A673 (cell line): ENCODE results near the gene BNC1. TPM values are rescaled to one million over a fixed set of nuclear protein-coding genes. Genes with fewer than 3 reads are reported as not detected.

Experiments
- BruUV-seq: library from RNA; stranded (reverse); fragments of 400-500 nt; replicated peaks from 2 replicates; lab custom pipeline; 2021; lab: Mats Ljungman, UMichigan
- CTCF ChIA-PET: fragments of 300-600 bp; sonication (Branson Sonifier 250); formaldehyde crosslinking; loops from one replicate; lab custom pipeline; 2022; ENCODE audit warnings: antibody characterized with exemption; lab: Charles Lee
- POLR2A ChIA-PET: fragments of 300-600 bp; sonication (Branson Sonifier 250); formaldehyde crosslinking; loops from one replicate; lab custom pipeline; 2022; ENCODE audit warnings: antibody characterized with exemption; ENCODE audit not compliant: low non-redundant PET; lab: Charles Lee
- DNase-seq: peaks from one replicate; pipeline ENCODE4 v3.0.0-alpha.2; 2015; ENCODE audit warnings: low spot score
- H3K27ac ChIP-seq: fragments of 200-600 bp; sonication (generic); 2 replicates; pipeline ENCODE4 v1.5.1; 2016; ENCODE audit warnings: mixed run types, low read depth, mild to moderate bottlenecking, mixed read lengths, antibody characterized with exemption, low read length; ENCODE audit not compliant: poor library complexity, severe bottlenecking
- H3K27me3 ChIP-seq: fragments of 200-600 bp; sonication (generic); replicated peaks from 2 replicates; pipeline ENCODE4 v1.6.1; 2017; ENCODE audit warnings: mixed run types, low read depth, mild to moderate bottlenecking, mixed read lengths, antibody characterized with exemption, low read length; ENCODE audit not compliant: insufficient read depth, poor library complexity
- H3K36me3 ChIP-seq: fragments of 200-600 bp; sonication (generic); 2 replicates; pipeline ENCODE4 v1.6.1; 2016; ENCODE audit warnings: mixed run types, mild to moderate bottlenecking, mixed read lengths, antibody characterized with exemption, low read length; ENCODE audit not compliant: insufficient read depth, poor library complexity, severe bottlenecking
- H3K4me1 ChIP-seq: fragments of 200-600 bp; sonication (generic); 2 replicates; pipeline ENCODE4 v1.6.1; 2017; ENCODE audit warnings: mixed run types, mild to moderate bottlenecking, mixed read lengths, antibody characterized with exemption, low read length; ENCODE audit not compliant: insufficient read depth, poor library complexity, severe bottlenecking
- H3K4me3 ChIP-seq: fragments of 200-600 bp; sonication (generic); 2 replicates; pipeline ENCODE4 v1.5.1; 2016; ENCODE audit warnings: low read depth, mixed run types, mild to moderate bottlenecking, mixed read lengths, low read length; ENCODE audit not compliant: poor library complexity, severe bottlenecking
- H3K9me3 ChIP-seq: fragments of 200-600 bp; sonication (generic); 2 replicates; pipeline ENCODE4 v1.6.1; 2016; ENCODE audit warnings: mixed run types, low read depth, mild to moderate bottlenecking, mixed read lengths, antibody characterized with exemption, low read length; ENCODE audit not compliant: poor library complexity, severe bottlenecking
- EZH2 ChIP-seq: fragments of 200-600 bp; sonication (generic); IDR thresholded peaks from 2 replicates; pipeline ENCODE4 v1.6.1; 2017; ENCODE audit warnings: borderline replicate concordance, low read depth, mild to moderate bottlenecking, mixed read lengths, antibody characterized with exemption, low read length; ENCODE audit not compliant: poor library complexity, severe bottlenecking
- intact Hi-C: fragments of 100-400 bp; cut with micrococcal nuclease; formaldehyde crosslinking; loops from one replicate; pipeline ENCODE4 v1.10.0; 2022; ENCODE audit not compliant: unreplicated experiment
- total RNA-seq: library from RNA; stranded (reverse); gene quantifications from 2 replicates; pipeline ENCODE4 v1.2.3, GENCODE V29; 2021
- TF ChIP-seq, protein P1 (sequence below): fragments of 300-800, 200-600 bp; sonication (generic); conservative IDR thresholded peaks from 2 replicates; pipeline ENCODE4 v1.5.1; 2017; ENCODE audit warnings: low read depth, mild to moderate bottlenecking, antibody characterized with exemption, low read length, moderate library complexity, mixed read lengths

BNC1 gene
- total RNA-seq, 1 experiment from 2014 or later = 0.37 TPM

DNA sequence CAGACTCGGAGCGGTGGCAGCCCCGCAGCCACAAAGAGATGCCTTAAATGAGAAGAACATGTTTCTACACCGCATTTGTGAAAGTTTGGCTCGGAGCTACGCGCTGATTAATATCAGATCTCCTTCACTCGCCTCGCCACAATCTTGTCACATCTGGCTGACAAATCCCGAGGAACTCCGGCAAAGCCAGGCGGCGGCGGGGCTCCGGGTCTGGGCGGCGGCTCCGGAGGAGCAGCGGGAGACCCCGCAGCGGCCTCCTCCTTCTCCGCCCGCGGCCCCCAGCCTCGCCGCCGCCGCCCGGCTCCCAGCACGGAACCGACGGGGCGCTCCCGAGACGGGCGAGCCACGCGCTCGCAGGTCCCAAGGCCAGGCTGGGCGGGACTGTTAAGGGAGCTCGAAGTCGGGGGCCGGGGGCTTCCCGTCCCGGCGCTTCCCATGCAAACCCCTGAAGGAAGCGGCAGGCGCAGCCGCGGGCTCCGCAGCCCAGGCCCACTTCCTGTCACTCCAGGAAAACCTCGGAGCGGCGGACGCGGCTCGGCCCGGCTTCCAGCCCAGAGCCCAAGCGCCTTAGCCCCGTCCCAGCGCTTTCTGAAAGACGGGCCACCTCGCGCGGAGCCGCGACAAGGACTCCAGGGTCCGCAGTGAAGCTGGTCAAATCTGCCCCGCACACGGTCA lies 1.2 kb downstream of the BNC1 start:
- ChIA-PET CTCF (no interaction called here), POLR2A (interaction anchor here (0.5 kb wide), 1 partner anchor 150 kb away, joined by 3 read pairs; no protein-coding TSS in a partner anchor)
- Histone ChIP-seq H3K4me3 (peak overlapping the region; percentile 33), H3K36me3 (no peaks in the 10 kb centered on the region), H3K27ac (no peak overlapping the region), H3K9me3 (no peaks in the 10 kb centered on the region), H3K4me1 (no peaks in the 10 kb centered on the region), H3K27me3 (peaks cover 90% of the 10 kb centered on the region)
- no TSS peak for BruUV-seq
- peak; percentile 21 for DNase-seq
- TF ChIP-seq, protein P1, sequence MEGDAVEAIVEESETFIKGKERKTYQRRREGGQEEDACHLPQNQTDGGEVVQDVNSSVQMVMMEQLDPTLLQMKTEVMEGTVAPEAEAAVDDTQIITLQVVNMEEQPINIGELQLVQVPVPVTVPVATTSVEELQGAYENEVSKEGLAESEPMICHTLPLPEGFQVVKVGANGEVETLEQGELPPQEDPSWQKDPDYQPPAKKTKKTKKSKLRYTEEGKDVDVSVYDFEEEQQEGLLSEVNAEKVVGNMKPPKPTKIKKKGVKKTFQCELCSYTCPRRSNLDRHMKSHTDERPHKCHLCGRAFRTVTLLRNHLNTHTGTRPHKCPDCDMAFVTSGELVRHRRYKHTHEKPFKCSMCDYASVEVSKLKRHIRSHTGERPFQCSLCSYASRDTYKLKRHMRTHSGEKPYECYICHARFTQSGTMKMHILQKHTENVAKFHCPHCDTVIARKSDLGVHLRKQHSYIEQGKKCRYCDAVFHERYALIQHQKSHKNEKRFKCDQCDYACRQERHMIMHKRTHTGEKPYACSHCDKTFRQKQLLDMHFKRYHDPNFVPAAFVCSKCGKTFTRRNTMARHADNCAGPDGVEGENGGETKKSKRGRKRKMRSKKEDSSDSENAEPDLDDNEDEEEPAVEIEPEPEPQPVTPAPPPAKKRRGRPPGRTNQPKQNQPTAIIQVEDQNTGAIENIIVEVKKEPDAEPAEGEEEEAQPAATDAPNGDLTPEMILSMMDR = no peak
- TF ChIP-seq EZH2 = no peak
- intact Hi-C loops = no loop called here

DNA sequence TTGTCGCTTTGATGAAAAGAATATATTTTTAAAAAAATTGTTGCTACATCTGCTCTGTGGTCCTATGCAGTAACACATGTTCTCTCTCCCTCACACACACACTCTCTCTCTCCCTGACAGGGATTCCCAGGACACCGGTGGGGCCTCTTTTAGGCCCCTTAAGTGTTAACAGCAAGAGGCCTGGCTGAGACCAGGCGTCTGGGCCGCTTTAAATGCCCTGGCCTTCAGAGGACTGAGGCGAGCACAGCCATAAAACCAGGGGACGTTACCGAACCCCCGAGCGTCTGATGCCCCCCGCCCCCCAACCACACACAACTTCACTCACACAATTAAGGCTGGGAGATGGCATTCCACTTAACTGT lies 1.7 kb downstream of the BNC1 start:
- H3K4me3 ChIP-seq = peak overlapping the region; percentile 33
- BruUV-seq = no TSS peak
- H3K27me3 ChIP-seq = peaks cover 96% of the 10 kb centered on the region
- TF ChIP-seq, protein P1 = no peak
- TF ChIP-seq EZH2 = no peak
- CTCF ChIA-PET = no interaction called here
- no peaks in the 10 kb centered on the region for H3K36me3 ChIP-seq
- H3K9me3 ChIP-seq = no peaks in the 10 kb centered on the region
- H3K4me1 ChIP-seq = no peaks in the 10 kb centered on the region
- no peak for DNase-seq
- intact Hi-C loops = no loop called here
- H3K27ac ChIP-seq = no peak overlapping the region
- POLR2A ChIA-PET = interaction anchor here (0.5 kb wide), 1 partner anchor 151 kb away, joined by 3 read pairs; no protein-coding TSS in a partner anchor

DNA sequence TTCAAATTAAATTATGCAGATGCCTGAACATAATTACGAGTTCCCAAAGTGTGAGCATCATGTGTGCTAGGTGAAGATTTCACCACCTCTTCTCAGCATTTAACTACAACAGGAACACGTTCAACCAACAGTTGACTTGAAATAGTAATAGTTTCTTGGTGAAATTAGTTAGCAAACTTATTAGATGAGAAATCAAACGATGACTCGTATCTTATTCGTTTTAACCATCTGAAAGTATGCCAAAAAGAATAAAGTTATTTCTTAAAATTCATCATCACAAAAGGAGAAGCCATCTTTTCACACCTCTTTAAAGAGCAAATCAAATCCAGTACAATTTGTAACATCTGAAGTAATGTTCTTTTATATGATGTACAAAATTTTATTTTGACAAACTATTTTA lies 2.3 kb downstream of the BNC1 start:
- H3K27ac ChIP-seq = no peak overlapping the region
- no peaks in the 10 kb centered on the region for H3K4me1 ChIP-seq
- TF ChIP-seq EZH2 = no peak
- TF ChIP-seq, protein P1 = no peak
- intact Hi-C loops = no loop called here
- no peaks in the 10 kb centered on the region for H3K9me3 ChIP-seq
- no peaks in the 10 kb centered on the region for H3K36me3 ChIP-seq
- no TSS peak for BruUV-seq
- H3K4me3 ChIP-seq = no peak overlapping the region
- DNase-seq = no peak
- ChIA-PET CTCF (no interaction called here), POLR2A (no interaction called here)
- H3K27me3 ChIP-seq = peaks cover 92% of the 10 kb centered on the region
